Measurements from ENCODE around the gene EBF4. TPM values are rescaled to one million over a fixed set of nuclear protein-coding genes. Genes with fewer than 3 reads are reported as not detected.
"Not testable (repeated sequence)": the region's sequence is repeated elsewhere in the genome, so short reads cannot be mapped to it uniquely, and the experiment has no call there.

EBF4 gene
- total RNA-seq, 2 donors from 2014 or later = 48.9 to 58.8 TPM

GRCh38 chr20:2807019-2807418 is 114.4 kb downstream of the EBF4 start:
- Histone ChIP-seq H3K4me3 (no peak overlapping the region), H3K36me3 (no peaks in the 10 kb centered on the region), H3K4me1 (replicated peaks) (no peaks in the 10 kb centered on the region), H3K27ac (no peak overlapping the region), H3K27me3 (replicated peaks; ENCODE audit: insufficient read depth) (no peaks in the 10 kb centered on the region), H3K9me3 (no peaks in the 10 kb centered on the region)
- no peak for DNase-seq (ENCODE audit: low spot score)
- TF ChIP-seq POLR2AphosphoS5 (IDR thresholded peaks at IDR 0.05) (no peak), CTCF (IDR thresholded peaks at IDR 0.05) (no peak), POLR2A (IDR thresholded peaks at IDR 0.05) (no peak)
- intact Hi-C loops (cut with DNase I) = no loop called here
- 89% methylated on average over 4 of the region's 4 CpGs for WGBS

- H3K4me1 ChIP-seq (replicated peaks); H3K27ac ChIP-seq; H3K27me3 ChIP-seq (replicated peaks; ENCODE audit: insufficient read depth); H3K9me3 ChIP-seq; DNase-seq (ENCODE audit: low spot score); H3K4me3 ChIP-seq; H3K36me3 ChIP-seq; intact Hi-C loops (cut with DNase I): not testable (repeated sequence)
- 90% methylated on average over 9 of the region's 9 CpGs for WGBS
Measured at GRCh38 chr20:2807929-2808328, 115.3 kb downstream of the EBF4 start.

- no peak for DNase-seq (ENCODE audit: low spot score)
- Histone ChIP-seq H3K4me3 (no peak overlapping the region), H3K27ac (no peak overlapping the region), H3K36me3 (no peaks in the 10 kb centered on the region), H3K27me3 (replicated peaks; ENCODE audit: insufficient read depth) (no peaks in the 10 kb centered on the region), H3K9me3 (no peaks in the 10 kb centered on the region), H3K4me1 (replicated peaks) (no peaks in the 10 kb centered on the region)
- TF ChIP-seq POLR2A (IDR thresholded peaks at IDR 0.05) (no peak), CTCF (IDR thresholded peaks at IDR 0.05) (no peak)
- intact Hi-C loops (cut with DNase I) = no loop called here
- WGBS = 92% methylated on average over 10 of the region's 10 CpGs
Measured at GRCh38 chr20:2809690-2810089, 117.1 kb downstream of the EBF4 start.

MicroRNAs within 50 kb of the gene (microRNA counts, 767-probe panel; counts per million panel counts)
- microRNA hsa-miR-1292 = 0 to 431 counts per million in 2 donors

Small RNAs within 50 kb of the gene (microRNA-seq; reads per million reads assigned to microRNA genes)
- gene MIR1292 = 5.8 reads per million, percentile 45 among the genes with 10 or more reads in this experiment

Small RNAs within 50 kb of the gene (small RNA-seq; reads per million reads assigned to genes)
- gene SNORA51 = 0 reads per million in 2 donors
- 0 reads per million in 2 donors for gene SNORD110
- gene SNORD56 = 0 reads per million in 2 donors
- 0 reads per million in 2 donors for gene SNORD57
- gene SNORD86 = 0 reads per million in 2 donors

Other genes starting within 250 kb of the EBF4 start
- gene SNRPB, start 222.0 kb upstream of the EBF4 start, total RNA-seq = 100 to 1,000 TPM; 215 to 294 TPM
- gene ZNF343, start 183.9 kb upstream of the EBF4 start, total RNA-seq = 10 to 100 TPM in 1 of 2 donors, 1 to 10 TPM in 1; 8.0 to 10.4 TPM
- gene TMC2, start 156.2 kb upstream of the EBF4 start, total RNA-seq = under 1 TPM in 1 of 2 donors, not detected in 1; 0.23 TPM
- gene NOP56, start 40.1 kb upstream of the EBF4 start, total RNA-seq = 100 to 1,000 TPM in 1 of 2 donors, 10 to 100 TPM in 1; 50.8 to 108 TPM
- gene IDH3B, start 28.6 kb upstream of the EBF4 start, total RNA-seq = 100 to 1,000 TPM; 132 to 141 TPM
- gene CPXM1, start 107.8 kb downstream of the EBF4 start, total RNA-seq = 10 to 100 TPM in 1 of 2 donors, 1 to 10 TPM in 1; 7.4 to 35.5 TPM
- 1 to 10 TPM in 1 of 2 donors, not detected in 1; 4.4 TPM for gene C20orf141, start 122.2 kb downstream of the EBF4 start, total RNA-seq
- not detected for gene TMEM239, start 123.6 kb downstream of the EBF4 start, total RNA-seq
- gene PCED1A, start 147.9 kb downstream of the EBF4 start, total RNA-seq = 10 to 100 TPM; 54.8 to 58.1 TPM
- 10 to 100 TPM; 27.5 to 37.3 TPM for gene VPS16, start 148.0 kb downstream of the EBF4 start, total RNA-seq
- gene PTPRA, start 180.7 kb downstream of the EBF4 start, total RNA-seq = 10 to 100 TPM; 57.7 to 83.6 TPM

Measured in prostate gland (tissue), 2 donors.